Measurements from ENCODE around the gene RASSF1. TPM values are rescaled to one million over a fixed set of nuclear protein-coding genes. Genes with fewer than 3 reads are reported as not detected.

RASSF1 gene
- total and polyA plus RNA-seq, 10 of the 15 experiments (the other 5 are each of a cell fraction or from before 2014, with no cell fraction given): 4.4 to 59.6 (median 37.2) TPM

GRCh38 chr3:50321336-50322114, 19.1 kb downstream of the RASSF1 start (continued):
- TF ChIP-seq SMARCA5 (IDR thresholded peaks at IDR 0.05) (peak; percentile 71; the same call in 1 of the 2 replicates), NRF1 (conservative IDR thresholded peaks at IDR 0.05; ENCODE audit: low read depth, low read length) (no peak), HDAC2 (IDR thresholded peaks at IDR 0.05) (no peak), SKIL (IDR thresholded peaks at IDR 0.05; ENCODE audit: low read depth, poor library complexity, severe bottlenecking) (peak; percentile 98), PRDM15 (CRISPR knock-in tag; IDR thresholded peaks at IDR 0.05) (no peak), IKZF1 (conservative IDR thresholded peaks at IDR 0.05) (peak; percentile 89), FOXM1 (IDR thresholded peaks at IDR 0.05; ENCODE audit: low read depth, low read length) (no peak), MEF2B (IDR thresholded peaks at IDR 0.05; ENCODE audit: partially characterized antibody, poor library complexity, severe bottlenecking) (no peak), ZNF24 (IDR thresholded peaks at IDR 0.05) (no peak; the same call in 1 of the 2 replicates), KAT2A (conservative IDR thresholded peaks at IDR 0.05; ENCODE audit: control insufficient read depth, low read depth, low read length) (no peak), ATF7 (IDR thresholded peaks at IDR 0.05; ENCODE audit: low read depth) (peak; percentile 100), RCOR1 (conservative IDR thresholded peaks at IDR 0.05; ENCODE audit: low read depth, low read length) (no peak), NFYB (IDR thresholded peaks at IDR 0.05; ENCODE audit: insufficient read depth, low read depth, low read length) (no peak), TBL1XR1 (IDR thresholded peaks at IDR 0.05; ENCODE audit: low read depth, low read length) (no peak), PKNOX1 (IDR thresholded peaks at IDR 0.05) (peak; percentile 10; the same call in 1 of the 2 replicates), ZBTB4 (CRISPR knock-in tag; IDR thresholded peaks at IDR 0.05) (no peak), WRNIP1 (IDR thresholded peaks at IDR 0.05; ENCODE audit: borderline replicate concordance, low read depth, low read length) (no peak), BCL11A (IDR thresholded peaks at IDR 0.05; ENCODE audit: low read depth, low read length) (no peak), ZNF207 (IDR thresholded peaks at IDR 0.05; ENCODE audit: borderline replicate concordance) (peak; percentile 99), POLR2AphosphoS2 (IDR thresholded peaks at IDR 0.05; ENCODE audit: low read depth, low read length) (0 out of 2 replicates have a peak, but pooled peaks have one; percentile 62)

Data from GM12878 (cell line).